NCI-H187 treated with DMSO at 0.1 percent for 48 hours (cell line): Measurements from ENCODE around the gene MYOT.

Source experiments
- DNase-seq: peaks from one replicate; lab custom pipeline; 2025; lab: John Stamatoyannopoulos, UW

MYOT gene

GRCh38 chr5:137901011-137901817, 33.6 kb downstream of the MYOT start:
- no peak for DNase-seq

GRCh38 chr5:137902408-137903133, 34.9 kb downstream of the MYOT start:
- no peak for DNase-seq

- no peak for DNase-seq
These were observed 47.1 kb downstream of the MYOT start for GRCh38 chr5:137914758-137915157.

- DNase-seq: no peak
These were observed 49.3 kb downstream of the MYOT start for GRCh38 chr5:137916923-137917322.

GRCh38 chr5:137921931-137922330, 54.3 kb downstream of the MYOT start:
- DNase-seq: no peak

- DNase-seq: no peak
These were observed 56.2 kb downstream of the MYOT start for GRCh38 chr5:137923856-137924255.

GRCh38 chr5:137932800-137933199, 65.1 kb downstream of the MYOT start:
- no peak for DNase-seq

GRCh38 chr5:137933491-137933911, 65.8 kb downstream of the MYOT start:
- DNase-seq: no peak

- DNase-seq: no peak
These were observed 67.5 kb downstream of the MYOT start for GRCh38 chr5:137935190-137935589.

- DNase-seq: no peak
These were observed 68.0 kb downstream of the MYOT start for GRCh38 chr5:137935694-137936093.
